Ishikawa (cell line): ENCODE data around the gene BRCA1.

Experiments used
- CEBPB ChIP-seq: IDR thresholded peaks from 2 replicates; pipeline ENCODE4 v1.6.1; 2012
- CREB1 ChIP-seq: IDR thresholded peaks from 2 replicates; pipeline ENCODE4 v1.6.1; 2012; ENCODE audit warnings: low read depth
- EGR1 ChIP-seq: IDR thresholded peaks from 2 replicates; pipeline ENCODE4 v1.6.1; 2012
- EP300 ChIP-seq: IDR thresholded peaks from 2 replicates; pipeline ENCODE4 v1.6.1; 2012; ENCODE audit warnings: borderline replicate concordance
- FOXM1 ChIP-seq: IDR thresholded peaks from 2 replicates; pipeline ENCODE4 v1.6.1; 2012; ENCODE audit warnings: low read depth, borderline replicate concordance
- NFIC ChIP-seq: IDR thresholded peaks from 2 replicates; pipeline ENCODE4 v1.6.1; 2012
- RAD21 ChIP-seq: IDR thresholded peaks from 2 replicates; pipeline ENCODE4 v1.6.1; 2012; ENCODE audit warnings: low read depth
- REST ChIP-seq: IDR thresholded peaks from 2 replicates; pipeline ENCODE4 v1.6.1; 2012; ENCODE audit warnings: low read depth, mild to moderate bottlenecking
- TAF1 ChIP-seq: IDR thresholded peaks from 2 replicates; pipeline ENCODE4 v1.6.1; 2012; ENCODE audit warnings: low read depth, mild to moderate bottlenecking
- TCF12 ChIP-seq: IDR thresholded peaks from 2 replicates; pipeline ENCODE4 v1.6.1; 2012; ENCODE audit warnings: low read depth
- TEAD4 ChIP-seq: IDR thresholded peaks from 2 replicates; pipeline ENCODE4 v1.6.1; 2012
- YY1 ChIP-seq: IDR thresholded peaks from 2 replicates; pipeline ENCODE4 v1.6.1; 2012; ENCODE audit warnings: low read depth
- ZBTB7A ChIP-seq: IDR thresholded peaks from 2 replicates; pipeline ENCODE4 v1.6.1; 2012; ENCODE audit warnings: low read depth
- TF ChIP-seq, protein P1 (sequence below): IDR thresholded peaks from 2 replicates; pipeline ENCODE4 v1.6.1; 2012
- TF ChIP-seq, protein P2 (sequence below): IDR thresholded peaks from 2 replicates; pipeline ENCODE4 v1.6.1; 2012

BRCA1 gene

DNA sequence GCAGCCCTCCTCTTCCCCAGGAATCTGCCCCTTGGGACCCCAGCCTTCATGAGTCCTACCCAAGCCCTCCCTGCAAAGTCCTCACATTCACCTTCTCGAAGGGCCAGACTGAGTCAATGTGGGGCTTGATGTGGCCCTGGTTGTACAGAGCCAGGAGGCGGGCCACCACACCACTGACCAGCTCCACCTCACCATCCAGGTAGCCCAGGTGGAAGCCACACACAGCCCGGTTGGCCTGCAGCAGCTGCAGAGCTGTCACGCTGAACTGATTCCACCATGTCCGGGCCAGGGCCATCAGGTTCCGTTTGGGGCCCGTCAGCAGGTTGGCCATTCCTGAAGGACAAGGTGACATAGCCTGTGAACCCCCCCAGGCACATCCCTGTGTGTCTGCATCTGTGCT, 108.9 kb downstream of the BRCA1 start:
- TF ChIP-seq, protein P1, sequence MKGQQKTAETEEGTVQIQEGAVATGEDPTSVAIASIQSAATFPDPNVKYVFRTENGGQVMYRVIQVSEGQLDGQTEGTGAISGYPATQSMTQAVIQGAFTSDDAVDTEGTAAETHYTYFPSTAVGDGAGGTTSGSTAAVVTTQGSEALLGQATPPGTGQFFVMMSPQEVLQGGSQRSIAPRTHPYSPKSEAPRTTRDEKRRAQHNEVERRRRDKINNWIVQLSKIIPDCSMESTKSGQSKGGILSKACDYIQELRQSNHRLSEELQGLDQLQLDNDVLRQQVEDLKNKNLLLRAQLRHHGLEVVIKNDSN, result no peak
- no peak for TF ChIP-seq YY1
- TF ChIP-seq TEAD4, result no peak
- TF ChIP-seq ZBTB7A, result no peak
- TF ChIP-seq RAD21, result no peak
- no peak for TF ChIP-seq FOXM1
- TF ChIP-seq TCF12, result no peak
- TF ChIP-seq EP300, result no peak
- no peak for TF ChIP-seq EGR1
- TF ChIP-seq TAF1, result no peak
- TF ChIP-seq CREB1, result no peak
- no peak for TF ChIP-seq CEBPB
- TF ChIP-seq, protein P2, sequence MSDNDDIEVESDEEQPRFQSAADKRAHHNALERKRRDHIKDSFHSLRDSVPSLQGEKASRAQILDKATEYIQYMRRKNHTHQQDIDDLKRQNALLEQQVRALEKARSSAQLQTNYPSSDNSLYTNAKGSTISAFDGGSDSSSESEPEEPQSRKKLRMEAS, result no peak

- TF ChIP-seq YY1 (no peak), RAD21 (no peak), TEAD4 (no peak), ZBTB7A (no peak)
- TF ChIP-seq, protein P2, result no peak
These were observed 109.6 kb downstream of the BRCA1 start for GRCh38 chr17:43015579-43015978.

DNA sequence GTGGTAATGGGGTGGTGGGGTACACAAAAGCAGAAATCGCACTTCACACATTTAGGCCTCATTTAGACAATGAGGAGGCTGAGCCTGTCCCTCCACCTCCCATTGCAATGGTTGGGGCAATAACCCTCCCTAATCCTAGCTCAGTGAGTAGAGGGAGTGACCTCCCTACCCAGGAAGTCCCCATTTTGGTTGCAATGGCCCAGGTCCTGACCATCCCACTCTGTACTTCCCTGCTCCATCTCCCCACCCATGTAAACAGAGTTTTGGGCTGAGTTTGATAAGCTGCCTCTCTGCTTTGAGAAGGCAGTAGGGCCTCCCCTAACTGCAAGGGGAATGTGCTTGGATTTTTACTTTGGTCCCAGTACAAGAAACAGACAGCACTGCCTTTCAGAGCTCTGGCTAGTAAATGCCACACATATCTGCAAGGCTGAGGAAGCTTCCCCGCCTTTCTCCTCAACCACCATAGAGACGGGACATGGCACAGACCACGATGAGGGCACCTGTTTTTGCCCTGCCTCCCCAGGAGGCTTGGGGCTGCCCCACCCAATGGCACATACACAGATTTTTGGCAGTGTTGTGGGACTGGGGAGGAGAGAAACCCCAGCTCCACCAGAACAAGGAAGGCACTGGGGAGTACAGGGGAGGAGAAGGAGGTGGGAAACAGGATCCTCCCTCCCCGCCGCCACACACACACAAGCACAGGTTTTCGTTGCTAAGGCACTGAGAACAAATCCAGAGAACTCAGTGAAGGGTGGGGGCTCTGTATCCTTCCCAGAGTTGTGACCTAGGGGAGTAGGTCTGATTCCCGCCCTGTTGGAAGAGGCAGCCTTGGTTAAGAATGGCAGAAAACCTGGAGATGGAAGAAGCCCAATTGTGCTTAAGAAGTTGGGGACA, 110.3 kb downstream of the BRCA1 start:
- no peak for TF ChIP-seq EGR1
- no peak for TF ChIP-seq EP300
- no peak for TF ChIP-seq FOXM1
- TF ChIP-seq TEAD4, result no peak
- TF ChIP-seq REST, result no peak
- no peak for TF ChIP-seq YY1
- no peak for TF ChIP-seq ZBTB7A
- no peak for TF ChIP-seq NFIC
- TF ChIP-seq CEBPB, result no peak

- TF ChIP-seq CEBPB, result no peak
- TF ChIP-seq ZBTB7A, result no peak
- TF ChIP-seq CREB1, result no peak
- TF ChIP-seq TEAD4, result no peak
- TF ChIP-seq, protein P2, result no peak
- TF ChIP-seq NFIC, result no peak
- TF ChIP-seq RAD21, result no peak
- TF ChIP-seq, protein P1, result no peak
- TF ChIP-seq EP300, result no peak
- TF ChIP-seq TAF1, result no peak
- TF ChIP-seq FOXM1, result no peak
- TF ChIP-seq REST, result no peak
- TF ChIP-seq YY1, result no peak
- TF ChIP-seq EGR1, result no peak
- TF ChIP-seq TCF12, result no peak
These were observed 111.0 kb downstream of the BRCA1 start for GRCh38 chr17:43014020-43014648.

- TF ChIP-seq, protein P2, result no peak
- TF ChIP-seq YY1, result no peak
- TF ChIP-seq CREB1, result no peak
- TF ChIP-seq EGR1, result no peak
- no peak for TF ChIP-seq TCF12
- no peak for TF ChIP-seq TEAD4
- no peak for TF ChIP-seq CEBPB
- TF ChIP-seq ZBTB7A, result no peak
These were observed 111.9 kb downstream of the BRCA1 start for GRCh38 chr17:43013296-43013695.
